ENCODE measurements around the gene LILRA5. TPM values are rescaled to one million over a fixed set of nuclear protein-coding genes. Genes with fewer than 3 reads are reported as not detected.

LILRA5 gene
- total RNA-seq, 6 donors from 2014 or later = 3.1 to 34.9 (median 20.3) TPM

Small RNA genes within 50 kb of the gene (small RNA-seq; reads per million reads assigned to genes)
- gene AC245884.12 = 0 reads per million in 4 donors
- gene MIR4752 = 0 reads per million in 4 donors
- 0 reads per million in 4 donors for gene RNU6-1307P

Other genes with a start within 250 kb of the LILRA5 start
- 1 to 10 TPM in 3 of 6 donors, not detected in 3; 1.2 to 3.0 (median 1.7) TPM for gene VSTM1, start 249.3 kb downstream of the LILRA5 start, total RNA-seq
- gene TARM1, start 231.8 kb downstream of the LILRA5 start, total RNA-seq = not detected
- 100 to 1,000 TPM in 1 of 6 donors, 10 to 100 TPM in 5; 18.5 to 119 (median 49.5) TPM for gene OSCAR, start 212.4 kb downstream of the LILRA5 start, total RNA-seq
- gene NDUFA3, start 210.3 kb downstream of the LILRA5 start, total RNA-seq = 100 to 1,000 TPM in 2 of 6 donors, 10 to 100 TPM in 4; 11.5 to 127 (median 49.5) TPM
- gene TFPT, start 197.5 kb downstream of the LILRA5 start, total RNA-seq = 10 to 100 TPM; 10.5 to 51.3 (median 26.2) TPM
- 10 to 100 TPM; 43.9 to 73.3 (median 47.4) TPM for gene PRPF31, start 197.4 kb downstream of the LILRA5 start, total RNA-seq
- 10 to 100 TPM; 18.8 to 65.0 (median 36.6) TPM for gene CNOT3, start 175.4 kb downstream of the LILRA5 start, total RNA-seq
- gene LENG1, start 153.4 kb downstream of the LILRA5 start, total RNA-seq = 10 to 100 TPM in 3 of 6 donors, 1 to 10 TPM in 3; 8.5 to 16.8 (median 9.4) TPM
- 100 to 1,000 TPM in 1 of 6 donors, 10 to 100 TPM in 5; 35.7 to 116 (median 48.5) TPM for gene TMC4, start 140.0 kb downstream of the LILRA5 start, total RNA-seq
- gene MBOAT7, start 123.6 kb downstream of the LILRA5 start, total RNA-seq = 100 to 1,000 TPM in 1 of 6 donors, 10 to 100 TPM in 5; 43.7 to 121 (median 75.4) TPM
- gene TSEN34, start 121.9 kb downstream of the LILRA5 start, total RNA-seq = 10 to 100 TPM; 43.2 to 78.4 (median 49.7) TPM
- 1,000 to 10,000 TPM in 5 of 6 donors, 100 to 1,000 TPM in 1; 985 to 1,704 (median 1,208) TPM for gene RPS9, start 112.3 kb downstream of the LILRA5 start, total RNA-seq
- gene LILRB3, start 90.2 kb downstream of the LILRA5 start, total RNA-seq = 100 to 1,000 TPM in 1 of 6 donors, 10 to 100 TPM in 5; 43.4 to 106 (median 70.7) TPM
- 10 to 100 TPM in 3 of 6 donors, 1 to 10 TPM in 3; 4.0 to 38.3 (median 15.2) TPM for gene LILRA6, start 70.4 kb downstream of the LILRA5 start, total RNA-seq
- 10 to 100 TPM in 2 of 6 donors, 1 to 10 TPM in 4; 5.1 to 54.5 (median 10.0) TPM for gene LILRB5, start 55.9 kb downstream of the LILRA5 start, total RNA-seq
- 10 to 100 TPM; 11.2 to 37.0 (median 22.7) TPM for gene LILRB2, start 32.1 kb downstream of the LILRA5 start, total RNA-seq
- gene LILRA4, start 26.0 kb upstream of the LILRA5 start, total RNA-seq = 1 to 10 TPM in 3 of 6 donors, not detected in 3; 1.0 to 5.0 (median 1.7) TPM
- gene LAIR1, start 51.8 kb upstream of the LILRA5 start, total RNA-seq = 100 to 1,000 TPM in 3 of 6 donors, 10 to 100 TPM in 3; 46.5 to 228 (median 111) TPM
- not detected for gene TTYH1, start 102.3 kb upstream of the LILRA5 start, total RNA-seq
- 1,000 to 10,000 TPM in 1 of 6 donors, 100 to 1,000 TPM in 4, 10 to 100 TPM in 1; 72.2 to 1,027 (median 188) TPM for gene LENG8, start 136.0 kb upstream of the LILRA5 start, total RNA-seq
- 10 to 100 TPM in 2 of 6 donors, 1 to 10 TPM in 4; 3.3 to 12.6 (median 9.1) TPM for gene LENG9, start 150.6 kb upstream of the LILRA5 start, total RNA-seq
- gene CDC42EP5, start 160.1 kb upstream of the LILRA5 start, total RNA-seq = 10 to 100 TPM; 11.1 to 40.4 (median 20.6) TPM
- not detected for gene LAIR2, start 189.7 kb upstream of the LILRA5 start, total RNA-seq